Measurements from ENCODE around the gene ZNF106.

ZNF106 gene

DNA sequence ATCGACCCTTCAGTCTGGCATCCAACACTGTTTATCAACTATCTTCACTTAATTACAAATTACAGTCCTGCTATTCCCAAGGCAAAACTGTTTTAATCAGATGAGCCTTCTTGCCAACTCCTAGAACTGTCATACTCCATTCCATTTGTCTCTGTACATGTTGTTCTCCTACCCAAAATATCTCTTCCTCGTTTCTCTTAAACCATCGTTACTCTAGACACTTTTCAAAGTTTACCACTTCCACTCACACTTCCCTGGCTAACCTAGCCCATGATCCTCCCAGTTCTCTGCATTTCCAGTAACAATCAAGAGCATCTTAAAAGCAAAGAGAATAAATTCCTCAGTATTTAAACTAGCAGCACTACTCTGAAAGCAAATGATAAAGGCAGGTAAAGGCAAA lies 19.9 kb downstream of the ZNF106 start:
- DNase-seq = no peak

DNA sequence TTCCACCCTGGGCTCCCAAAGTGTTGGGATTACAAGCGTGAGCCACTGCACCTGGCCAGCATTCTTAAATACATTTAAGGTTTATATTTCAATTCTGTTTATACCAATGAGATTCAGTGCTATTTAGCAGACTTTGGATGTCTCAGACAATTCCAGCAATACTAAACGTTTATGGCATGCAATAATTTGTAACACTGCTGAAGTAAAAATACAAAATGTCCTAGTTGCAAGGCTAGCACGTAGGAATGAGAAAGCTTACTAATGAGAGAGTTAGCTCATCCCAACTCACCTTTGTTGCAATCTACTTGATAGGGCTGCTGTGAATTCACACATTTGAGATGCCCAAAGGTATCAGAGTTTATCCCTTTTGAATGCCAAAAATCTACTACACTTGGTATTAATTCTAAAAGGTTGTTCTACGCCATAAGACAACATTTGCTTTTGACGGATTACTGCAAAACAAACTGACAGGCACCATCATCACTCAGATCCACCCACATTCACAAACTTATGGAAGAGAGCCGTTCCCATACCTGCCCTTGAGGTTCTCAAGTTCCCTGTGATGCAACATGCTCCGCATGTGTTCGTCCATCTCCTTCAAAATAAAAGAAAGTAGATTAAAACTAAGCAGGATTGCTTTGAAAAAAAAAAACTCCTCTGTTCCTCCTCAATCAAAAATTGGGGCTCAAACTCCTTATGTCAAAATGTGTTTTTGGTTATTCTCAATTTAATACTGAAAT lies 25.3 kb downstream of the ZNF106 start:
- no peak for DNase-seq

GRCh38 chr15:42461261-42461660 lies 29.7 kb downstream of the ZNF106 start:
- no peak for DNase-seq

- DNase-seq = no peak
Observed at GRCh38 chr15:42457445-42458442, 33.2 kb downstream of the ZNF106 start.

DNA sequence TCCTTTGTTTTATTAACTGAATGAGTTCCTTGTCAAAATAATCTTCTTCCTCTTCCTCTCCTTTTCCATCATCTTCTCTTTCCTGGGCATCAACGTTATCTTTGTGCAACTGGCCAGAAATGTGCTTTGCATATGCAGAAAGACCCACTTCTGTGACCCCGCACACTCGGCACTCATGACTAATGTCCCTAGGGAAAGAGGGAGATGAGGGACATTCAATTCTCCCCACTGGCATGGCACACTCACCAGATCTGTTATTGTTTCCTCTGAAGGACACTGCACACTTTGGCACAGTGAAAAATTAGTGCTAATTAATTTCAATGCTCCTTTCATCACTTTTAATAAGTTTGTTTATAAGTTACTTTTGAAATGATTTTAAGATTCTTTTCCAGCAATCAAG lies 34.0 kb downstream of the ZNF106 start:
- DNase-seq = no peak

DNA sequence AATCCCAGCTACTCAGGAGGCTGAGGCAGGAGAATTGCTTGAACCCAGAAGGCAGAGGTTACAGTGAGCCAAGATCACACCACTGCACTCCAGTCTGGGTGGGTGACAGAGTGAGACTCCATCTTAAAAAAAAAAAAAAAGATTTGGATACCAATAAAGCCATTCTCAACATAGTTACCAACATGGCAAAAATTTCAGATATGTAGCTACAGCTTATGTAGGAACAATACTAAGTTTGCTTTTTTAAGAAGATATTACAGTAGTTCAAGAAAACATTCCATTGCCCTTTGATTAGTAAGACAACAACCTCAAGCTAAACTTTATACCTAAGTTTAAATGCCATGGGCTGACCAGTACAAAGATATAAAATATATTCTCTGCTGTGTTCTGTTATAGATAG lies 34.4 kb downstream of the ZNF106 start:
- DNase-seq = no peak

GRCh38 chr15:42453826-42454225 lies 37.1 kb downstream of the ZNF106 start:
- no peak for DNase-seq

DNA sequence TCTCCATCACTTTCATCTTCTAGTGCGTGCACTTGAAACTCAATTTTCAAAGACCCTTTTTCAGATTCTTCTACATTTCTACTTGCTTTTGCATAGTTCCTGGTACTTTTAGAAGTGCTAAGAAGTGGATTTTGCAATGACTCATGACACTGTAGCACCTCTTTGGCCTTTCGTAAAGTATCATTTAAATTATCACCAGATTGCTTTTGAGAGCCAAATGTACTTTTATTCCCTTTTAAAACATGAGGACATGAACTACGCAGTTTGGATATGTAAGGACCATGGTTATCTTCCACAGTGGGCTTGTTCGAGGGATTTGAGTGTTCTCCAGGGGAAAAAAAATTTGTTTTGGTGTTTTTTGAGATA lies 40.5 kb downstream of the ZNF106 start:
- no peak for DNase-seq

DNA sequence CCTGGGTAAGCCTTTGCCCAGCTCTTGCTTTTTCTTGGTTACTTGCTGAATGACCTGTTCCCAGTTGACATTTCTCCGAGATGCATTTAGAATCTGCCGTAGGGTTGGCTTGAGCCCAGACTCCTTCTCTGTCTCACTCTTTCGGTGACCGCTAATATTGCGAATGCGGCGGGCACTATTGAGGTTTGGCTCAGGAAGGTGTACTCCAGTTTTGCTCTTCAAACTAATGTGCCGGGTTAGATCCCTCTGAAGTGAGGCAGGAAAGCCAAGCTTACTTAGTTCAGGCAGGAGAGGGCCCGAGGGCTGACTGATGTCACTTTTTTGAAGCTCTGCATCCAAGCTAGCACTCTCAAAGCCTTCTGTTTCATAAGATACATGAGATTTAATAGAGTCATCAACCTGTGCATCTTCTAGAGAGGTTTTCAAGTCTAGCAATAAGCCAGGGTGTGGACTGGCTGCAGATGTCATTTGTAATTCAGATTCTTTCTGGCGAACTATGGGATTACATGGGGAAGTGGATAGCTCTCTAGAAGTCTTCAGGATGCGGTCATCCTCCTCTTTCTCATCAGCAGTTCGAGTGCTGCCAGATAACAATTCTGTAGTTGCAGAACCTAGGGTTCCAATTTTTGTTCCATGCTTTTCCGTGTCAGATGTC lies 41.0 kb downstream of the ZNF106 start:
- DNase-seq = no peak

DNA sequence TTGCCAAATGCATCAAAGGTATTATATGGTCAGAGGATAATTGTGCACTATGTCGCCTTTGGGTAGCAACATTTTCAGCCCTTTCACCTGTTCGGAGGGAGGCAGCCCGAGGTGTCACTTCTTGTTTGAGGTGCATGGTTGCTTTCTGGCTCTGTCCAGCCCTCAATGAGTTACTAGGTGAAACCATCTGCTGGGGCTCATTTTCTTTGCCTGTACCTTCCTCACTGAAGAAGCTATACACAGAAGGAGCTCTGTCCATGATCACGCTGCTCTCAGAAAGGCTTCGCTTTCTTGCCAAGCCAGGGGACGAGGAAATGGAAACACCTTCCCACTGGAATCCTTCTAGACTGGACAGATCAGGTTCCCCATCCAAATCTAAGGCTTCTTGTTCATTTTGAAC lies 42.7 kb downstream of the ZNF106 start:
- DNase-seq = no peak

DNA sequence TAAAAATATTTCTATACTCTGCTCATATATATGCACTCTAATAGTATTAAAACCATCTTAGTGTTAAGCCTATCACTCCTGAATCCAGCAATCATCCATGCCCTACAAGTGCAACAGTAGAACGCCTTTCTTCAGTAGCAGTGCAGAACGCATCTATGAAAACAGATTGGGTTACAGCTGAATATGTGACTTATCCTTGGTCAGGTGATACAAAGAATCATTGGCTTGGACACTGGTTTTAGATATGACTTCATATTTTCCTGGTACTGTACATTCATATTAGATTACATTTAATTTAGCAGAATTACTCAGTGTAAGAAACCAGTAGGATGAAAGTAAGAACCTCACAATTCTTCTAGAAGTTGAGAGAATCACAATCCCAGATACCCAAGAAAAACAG lies 43.3 kb downstream of the ZNF106 start:
- no peak for DNase-seq

DNA sequence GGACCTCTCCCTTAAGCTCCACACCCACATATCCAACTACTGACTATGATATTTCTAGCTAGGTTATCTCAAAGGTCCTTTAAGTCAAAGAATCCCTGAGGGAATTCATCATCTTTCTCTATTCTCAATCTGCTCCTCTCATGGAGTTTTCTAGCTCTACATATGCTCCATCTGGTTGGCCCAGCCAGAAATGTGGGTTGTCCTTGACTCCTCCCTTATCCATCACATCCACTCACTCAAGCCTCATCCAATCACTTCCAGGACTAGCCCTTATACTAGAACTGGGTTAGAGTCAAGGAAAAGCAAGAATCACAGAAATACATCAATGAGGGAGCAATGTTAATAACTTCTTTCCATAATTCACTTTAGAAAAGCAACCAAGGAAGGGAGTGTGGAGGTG lies 45.4 kb downstream of the ZNF106 start:
- no peak for DNase-seq

GRCh38 chr15:42444415-42445063 lies 46.4 kb downstream of the ZNF106 start:
- DNase-seq = no peak

- DNase-seq = no peak
Observed at GRCh38 chr15:42427429-42428223, 63.3 kb downstream of the ZNF106 start.

DNA sequence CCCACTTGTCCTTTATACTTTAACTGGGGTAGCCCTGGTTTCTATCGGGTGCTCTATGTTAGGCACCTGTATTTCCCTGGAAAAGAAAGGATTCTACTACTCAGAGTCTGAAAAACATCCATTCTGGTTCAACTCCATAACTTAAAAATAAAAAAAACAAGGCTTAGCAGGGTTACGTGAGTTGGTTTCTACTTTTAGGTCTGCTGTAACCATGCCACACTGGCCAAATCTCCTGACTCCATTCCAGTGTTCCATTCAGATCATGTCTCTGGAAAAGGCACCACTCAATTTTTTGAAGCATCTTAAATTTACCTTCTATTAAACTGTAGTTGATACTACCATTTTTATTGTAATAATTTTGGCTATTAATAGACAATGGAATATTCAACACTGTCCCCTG lies 69.6 kb downstream of the ZNF106 start:
- no peak for DNase-seq

DNA sequence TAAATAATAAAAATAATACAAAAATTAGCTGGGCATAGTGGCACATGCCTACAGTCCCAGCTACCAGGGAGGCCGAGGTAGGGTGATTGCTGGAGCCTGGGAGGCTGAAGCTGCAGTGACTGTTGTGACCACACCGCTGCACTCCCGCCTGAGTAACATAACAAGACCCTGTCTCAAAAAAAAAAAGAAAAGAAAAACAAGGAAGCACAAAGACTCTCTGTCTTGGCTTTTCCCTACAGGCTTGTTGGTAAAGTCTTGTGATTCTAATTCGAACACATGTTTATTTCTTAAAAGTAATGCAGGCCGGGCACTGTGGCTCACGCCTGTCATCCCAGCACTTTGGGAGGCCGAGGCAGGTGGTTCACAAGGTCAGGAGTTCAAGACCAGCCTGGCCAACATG lies 71.6 kb downstream of the ZNF106 start:
- no peak for DNase-seq

DNA sequence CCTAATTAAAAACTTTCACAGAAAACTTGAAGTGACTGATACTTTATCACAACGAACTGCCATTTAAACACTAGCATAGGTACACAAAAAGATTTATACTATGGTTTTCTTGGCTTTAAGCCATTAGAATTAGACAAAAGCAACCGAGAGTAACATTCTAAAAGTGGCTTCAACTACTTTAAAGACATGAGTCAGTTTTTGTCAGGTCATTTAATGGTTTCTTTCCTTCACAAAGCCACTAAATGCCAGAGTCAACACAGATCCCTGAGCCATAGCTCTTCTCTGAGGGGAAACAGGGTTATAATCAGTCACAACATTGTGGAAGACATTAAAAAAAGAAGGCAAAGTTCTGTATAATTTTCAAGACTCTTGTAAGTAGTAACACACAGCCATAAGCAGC lies 77.0 kb downstream of the ZNF106 start:
- DNase-seq = no peak

GRCh38 chr15:42411884-42412283 lies 79.1 kb downstream of the ZNF106 start:
- no peak for DNase-seq

- DNase-seq = no peak
Observed at GRCh38 chr15:42409011-42409410, 81.9 kb downstream of the ZNF106 start.

DNA sequence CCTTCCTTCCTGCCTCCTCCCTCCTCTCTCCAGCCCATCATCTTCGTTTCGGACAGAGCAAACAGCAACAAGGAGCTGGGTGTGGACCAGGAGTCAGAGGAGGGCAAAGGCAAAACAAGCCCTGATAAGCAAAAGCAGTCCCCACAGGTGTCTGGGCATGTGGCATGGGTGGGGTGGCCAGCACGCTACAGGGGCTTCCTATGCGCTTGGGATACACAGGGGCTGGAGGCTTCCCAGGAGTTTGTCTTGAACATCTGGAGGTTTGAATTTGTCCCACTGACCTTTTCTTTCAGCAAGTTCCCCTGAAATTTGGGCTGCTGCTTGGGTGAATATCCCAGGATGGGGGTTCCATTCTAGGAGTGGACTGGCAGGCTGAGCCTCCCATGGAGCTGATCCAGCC lies 82.8 kb downstream of the ZNF106 start:
- DNase-seq = no peak

GRCh38 chr15:42405863-42406482 lies 85.0 kb downstream of the ZNF106 start:
- no peak for DNase-seq

All from KG1 (cell line).